ENCODE results near the gene GNL2.
A peak's percentile ranks its signal among the peaks of the same experiment; 100 is the strongest.
"Not testable (repeated sequence)": the region's sequence is repeated elsewhere in the genome, so short reads cannot be mapped to it uniquely, and the experiment has no call there.

GNL2 gene

DNA sequence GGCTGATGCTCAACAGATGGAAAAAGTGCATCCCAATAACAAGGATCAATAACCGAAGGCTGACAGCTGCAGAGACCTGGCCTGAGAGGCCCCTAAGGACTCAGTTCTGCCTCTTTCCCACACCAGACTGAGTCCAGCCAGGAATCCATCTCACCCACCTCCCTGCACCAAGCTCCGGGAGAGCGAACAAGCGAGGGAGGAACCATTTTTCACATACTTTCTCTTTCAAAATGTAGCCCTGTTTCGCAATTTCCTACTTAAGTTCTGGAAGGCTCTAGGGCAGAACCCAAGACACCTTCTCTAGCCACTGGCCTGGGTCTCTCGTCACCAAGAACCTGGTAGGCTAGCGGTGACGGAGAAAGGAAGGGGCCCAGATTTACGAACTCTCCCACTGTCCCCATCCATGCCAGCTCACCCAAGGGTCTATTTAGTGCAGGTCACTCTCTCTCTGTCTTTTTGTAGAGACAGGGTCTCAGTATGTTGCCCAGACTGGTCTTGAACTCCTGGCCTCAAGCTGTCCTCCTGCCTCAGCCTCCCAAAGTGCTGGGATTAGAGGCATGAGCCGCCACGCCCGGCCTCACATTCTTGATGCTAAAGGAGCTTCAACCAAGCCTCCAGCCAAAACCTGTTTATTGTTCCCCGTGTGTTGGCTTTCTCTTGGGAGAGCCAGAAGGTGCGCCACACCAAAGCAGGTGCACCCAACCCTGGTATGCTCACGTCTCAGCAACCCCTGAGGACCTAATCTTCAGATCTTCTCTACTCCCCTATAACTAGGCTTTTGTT is 10.9 kb upstream of the GNL2 start:
- no peak for DNase-seq

GRCh38 chr1:37605806-37606474 is 10.2 kb upstream of the GNL2 start:
- no peak for DNase-seq

DNA sequence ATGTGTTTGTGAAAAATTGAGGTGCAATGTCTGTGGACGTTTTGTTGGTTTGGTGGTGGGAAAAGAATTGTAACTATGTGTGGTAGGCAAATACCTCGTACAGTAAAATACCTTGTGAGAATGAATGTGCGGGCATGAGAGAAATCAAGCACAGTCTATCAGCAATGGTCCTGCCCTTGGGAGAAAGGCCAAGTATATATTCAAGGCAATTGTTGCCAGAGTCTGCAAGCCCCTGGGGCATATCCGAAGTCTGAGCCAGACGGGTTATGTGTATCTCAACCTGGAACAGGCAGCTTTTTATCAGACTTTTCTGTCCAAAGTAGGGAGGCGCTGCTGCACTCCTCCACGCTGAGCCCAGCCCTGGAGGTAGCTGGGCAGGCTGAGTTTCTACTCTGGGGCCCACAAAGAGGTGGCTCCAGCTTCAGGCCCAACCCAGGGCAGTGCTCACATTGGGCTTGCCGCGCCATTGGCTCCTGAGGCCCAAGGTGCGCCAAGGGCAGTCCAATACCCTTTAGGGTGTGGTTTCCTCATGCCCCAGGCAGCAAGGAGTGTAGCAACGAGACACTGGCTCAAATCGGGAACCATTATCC is 9.4 kb upstream of the GNL2 start:
- no peak for DNase-seq

DNA sequence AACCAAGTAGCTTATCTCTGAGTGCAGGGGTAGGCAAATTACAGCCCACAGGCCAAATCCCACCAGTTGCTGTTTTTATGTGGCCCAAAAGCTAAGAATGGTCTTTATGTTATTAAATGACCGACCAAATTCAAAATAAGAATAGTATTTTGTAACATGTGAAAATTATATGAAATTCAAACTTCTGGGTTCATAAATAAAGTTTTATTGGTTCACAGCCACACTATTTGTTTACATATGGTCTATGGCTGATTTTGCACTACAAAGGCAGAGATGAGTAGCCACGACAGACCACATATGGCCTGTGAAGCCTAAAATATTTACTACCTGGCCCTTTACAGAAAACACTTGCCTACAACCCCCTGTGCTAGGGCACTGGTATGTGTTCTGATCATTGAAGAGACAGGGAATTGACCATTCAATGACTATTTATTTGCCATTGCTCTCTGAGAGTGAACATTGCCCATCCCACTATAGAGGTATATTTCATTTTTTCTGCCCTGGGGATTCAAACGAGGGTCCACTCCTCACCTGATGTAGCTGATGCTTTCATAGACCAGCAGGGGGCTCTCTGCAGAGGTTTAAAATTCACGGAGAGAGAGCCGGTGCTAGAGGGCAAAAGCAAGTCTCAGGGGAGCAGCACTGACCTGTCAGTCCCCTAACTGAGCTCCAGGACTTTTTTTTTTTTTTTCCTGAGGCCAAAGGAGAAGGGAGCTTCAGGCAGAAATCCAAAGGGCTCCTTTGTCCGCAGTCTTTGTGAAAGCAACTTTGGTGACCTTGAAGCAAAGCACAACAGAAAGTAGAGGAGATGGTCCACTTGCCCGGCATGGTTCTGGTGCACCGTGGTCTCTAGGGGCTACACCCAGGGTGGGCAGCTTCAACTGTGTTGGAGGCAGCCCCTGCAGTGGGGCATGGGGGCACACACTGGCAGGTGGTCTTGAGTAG is 7.3 kb upstream of the GNL2 start:
- peak; percentile 64 for DNase-seq

DNA sequence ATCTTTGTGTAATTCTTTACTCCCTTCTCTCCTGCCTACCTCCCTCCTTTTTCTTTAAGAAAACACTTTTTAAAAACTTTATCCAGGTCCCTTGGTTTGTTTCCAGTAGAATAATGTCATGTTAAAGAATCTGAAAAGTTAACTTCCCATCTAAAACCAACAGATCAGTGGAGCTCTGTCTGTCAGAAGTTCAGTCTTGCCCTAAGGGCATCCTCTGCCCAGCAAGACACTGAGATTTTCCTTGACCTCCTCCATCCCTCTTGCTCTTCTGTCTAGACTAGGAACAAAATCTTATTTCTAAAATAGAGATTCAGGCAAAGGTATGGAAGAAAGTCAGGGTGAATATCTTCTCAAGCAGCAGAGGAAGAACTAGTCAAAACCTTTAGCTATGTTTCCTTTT is 5.7 kb upstream of the GNL2 start:
- no peak for DNase-seq

DNA sequence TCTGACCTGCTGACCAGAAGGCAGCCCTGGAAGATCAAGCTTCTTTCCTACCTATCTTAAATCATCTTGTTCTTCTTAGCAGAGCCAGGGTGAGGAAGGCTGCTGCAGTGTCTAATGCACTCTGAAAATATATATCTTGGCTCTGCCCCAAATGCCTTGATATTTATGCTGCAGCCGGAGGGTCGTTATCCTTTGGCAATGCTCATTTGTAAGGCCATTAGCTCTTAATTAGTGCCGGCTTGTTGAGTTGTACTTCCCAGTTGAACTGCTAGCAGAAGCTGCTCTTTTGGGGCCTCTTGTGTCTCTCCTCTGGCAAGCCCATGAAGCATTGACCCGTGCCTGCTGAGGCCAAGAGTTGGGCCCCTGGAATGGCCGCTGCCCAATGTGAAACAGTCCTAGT is 4.2 kb upstream of the GNL2 start:
- DNase-seq = no peak

- no peak for DNase-seq
Measured at GRCh38 chr1:37596182-37596667, 488 bp upstream of the GNL2 start.

DNA sequence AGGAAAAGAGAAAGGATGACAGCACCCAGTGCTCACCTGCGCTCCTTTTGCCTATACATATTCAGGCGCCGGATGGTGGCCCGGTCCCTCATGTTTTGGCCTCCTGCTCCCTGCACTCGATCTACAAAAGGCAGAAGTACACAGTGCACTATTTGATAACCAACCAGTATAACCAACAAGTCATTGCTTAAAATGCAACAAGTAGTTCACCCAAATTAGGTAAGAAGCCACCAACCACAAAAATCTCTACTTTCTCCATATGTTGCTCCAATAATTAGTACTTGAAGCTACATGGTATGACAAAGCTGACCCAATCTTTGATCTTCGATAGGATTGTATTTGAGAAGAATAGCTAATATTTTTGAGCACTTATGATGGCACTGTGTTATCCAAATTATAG is 2.0 kb downstream of the GNL2 start:
- DNase-seq = no peak

DNA sequence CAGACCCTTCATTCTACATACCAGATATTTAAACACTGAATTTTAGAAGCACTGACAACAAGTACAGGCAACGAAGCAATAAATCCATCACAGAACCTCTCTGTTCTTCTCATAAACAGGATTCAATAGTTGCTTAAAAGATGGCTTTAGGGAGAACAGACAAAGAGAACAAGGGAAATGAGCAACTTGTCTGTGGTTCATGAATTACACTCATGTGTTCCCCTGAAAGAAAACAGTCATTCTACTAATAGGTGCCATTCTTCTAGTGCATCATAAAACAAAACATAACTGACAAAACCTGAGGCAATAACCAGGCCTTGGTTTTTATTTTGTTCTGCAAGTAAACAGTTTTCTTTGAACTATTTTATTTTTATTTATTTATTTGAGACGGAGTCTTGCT is 6.8 kb downstream of the GNL2 start:
- DNase-seq = no peak

DNA sequence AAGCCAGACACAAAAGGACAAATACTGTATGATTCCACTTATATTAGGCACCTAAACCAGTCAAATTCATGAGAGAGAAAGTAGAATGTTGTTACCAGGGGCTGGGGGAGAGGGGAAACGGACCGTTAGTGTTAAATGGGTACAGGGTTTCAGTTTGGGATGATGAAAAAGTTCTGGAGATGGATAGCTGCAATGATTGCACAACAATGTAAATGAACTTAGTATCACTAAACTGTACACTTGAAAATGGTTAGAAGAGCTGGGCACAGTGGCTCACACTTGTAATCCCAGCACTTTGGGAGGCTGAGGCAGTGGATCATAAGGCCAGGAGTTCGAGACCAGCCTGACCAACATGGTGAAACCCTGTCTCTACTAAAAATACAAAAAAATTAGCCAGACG is 11.2 kb downstream of the GNL2 start:
- not testable (repeated sequence) for DNase-seq

- no peak for DNase-seq
Measured at GRCh38 chr1:37575692-37576091, 20.0 kb downstream of the GNL2 start.

DNA sequence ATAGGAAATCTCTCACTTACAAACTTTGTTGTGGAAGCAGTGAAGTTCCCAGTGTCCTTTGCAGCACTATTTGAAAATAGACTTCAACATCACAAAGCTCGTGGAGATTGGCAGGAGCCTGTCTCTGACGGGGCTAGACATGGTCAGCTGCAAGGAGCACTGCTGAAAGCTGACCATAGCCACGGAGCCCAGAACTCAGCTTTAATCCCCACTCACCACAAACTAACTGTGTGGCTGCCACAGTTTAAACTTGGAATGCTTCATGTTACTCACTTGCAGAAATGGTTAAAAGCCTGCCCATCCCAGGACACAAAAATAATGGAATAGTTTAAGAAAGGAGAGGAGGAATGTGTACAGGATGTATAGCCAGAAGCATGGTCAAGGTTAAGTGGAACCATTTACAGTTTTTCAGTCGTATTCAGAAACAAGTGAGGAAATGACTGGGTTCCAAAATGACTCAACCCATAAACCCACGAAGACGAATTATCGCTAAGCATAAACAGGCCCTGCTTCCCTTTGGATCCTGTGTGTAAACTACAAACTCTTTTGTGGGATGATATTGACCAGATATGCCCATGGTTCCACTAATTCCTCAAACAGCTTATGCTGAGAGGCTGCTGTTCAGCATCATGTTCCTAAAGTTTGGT is 20.8 kb downstream of the GNL2 start:
- DNase-seq = no peak

- no peak for DNase-seq
Measured at GRCh38 chr1:37570528-37571334, 25.0 kb downstream of the GNL2 start.

DNA sequence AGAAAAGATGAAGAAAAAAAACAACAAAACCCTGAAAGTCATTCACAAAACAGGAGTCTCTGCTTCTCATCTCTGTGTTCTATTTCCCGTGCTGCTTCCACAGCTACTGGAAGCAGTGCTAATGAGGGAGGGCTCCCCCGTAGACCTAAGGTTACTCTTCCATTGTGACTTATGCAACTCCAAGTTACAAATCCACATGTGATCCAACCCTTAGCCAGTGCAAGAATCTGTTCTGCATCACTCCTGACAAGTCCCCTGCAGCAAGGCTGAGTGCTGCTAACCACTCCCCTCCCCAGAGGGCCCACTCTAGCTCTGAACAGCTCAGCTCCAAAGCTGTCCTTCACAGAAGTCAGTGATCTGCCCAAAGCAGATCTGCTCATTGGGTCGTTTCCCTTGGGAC is 28.7 kb downstream of the GNL2 start:
- no peak for DNase-seq

DNA sequence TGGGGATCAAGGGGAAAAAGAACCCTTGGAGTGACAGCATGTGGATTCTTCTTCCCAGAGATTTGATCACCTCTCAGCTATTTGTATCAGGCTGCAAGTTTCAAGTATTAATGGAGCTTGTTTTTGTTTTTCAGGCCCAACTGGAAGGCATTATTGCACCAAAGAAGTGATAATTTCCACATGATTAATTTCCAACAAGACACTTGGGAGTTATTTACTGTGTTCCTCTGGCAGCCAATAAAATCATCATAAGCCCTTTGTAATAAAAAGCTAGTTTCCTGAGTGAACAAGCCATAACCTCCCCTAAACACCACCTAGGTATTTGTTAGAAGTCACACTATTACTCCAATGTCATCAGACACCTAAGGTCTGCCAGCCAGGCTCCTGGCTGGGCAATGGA is 30.8 kb downstream of the GNL2 start:
- DNase-seq = no peak

DNA sequence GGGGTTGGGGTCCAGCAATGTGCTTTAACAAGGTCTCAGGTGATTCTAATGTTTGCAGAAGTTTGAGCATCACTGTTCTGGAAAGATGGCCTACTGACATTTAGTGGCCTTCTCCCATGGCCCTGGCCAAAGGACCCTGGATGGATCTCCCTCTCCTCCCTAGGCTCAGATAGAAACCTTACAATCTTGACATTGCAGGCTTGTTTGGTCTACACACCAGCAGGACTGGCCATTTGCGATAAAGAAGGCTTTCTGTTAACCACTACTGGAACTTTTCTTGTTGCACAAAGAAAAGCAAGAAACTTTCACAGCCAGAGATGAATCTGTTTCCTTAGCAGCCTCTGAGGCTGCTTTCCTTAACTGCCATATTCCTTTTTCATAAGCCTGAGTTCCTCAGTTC is 32.8 kb downstream of the GNL2 start:
- DNase-seq = no peak

DNA sequence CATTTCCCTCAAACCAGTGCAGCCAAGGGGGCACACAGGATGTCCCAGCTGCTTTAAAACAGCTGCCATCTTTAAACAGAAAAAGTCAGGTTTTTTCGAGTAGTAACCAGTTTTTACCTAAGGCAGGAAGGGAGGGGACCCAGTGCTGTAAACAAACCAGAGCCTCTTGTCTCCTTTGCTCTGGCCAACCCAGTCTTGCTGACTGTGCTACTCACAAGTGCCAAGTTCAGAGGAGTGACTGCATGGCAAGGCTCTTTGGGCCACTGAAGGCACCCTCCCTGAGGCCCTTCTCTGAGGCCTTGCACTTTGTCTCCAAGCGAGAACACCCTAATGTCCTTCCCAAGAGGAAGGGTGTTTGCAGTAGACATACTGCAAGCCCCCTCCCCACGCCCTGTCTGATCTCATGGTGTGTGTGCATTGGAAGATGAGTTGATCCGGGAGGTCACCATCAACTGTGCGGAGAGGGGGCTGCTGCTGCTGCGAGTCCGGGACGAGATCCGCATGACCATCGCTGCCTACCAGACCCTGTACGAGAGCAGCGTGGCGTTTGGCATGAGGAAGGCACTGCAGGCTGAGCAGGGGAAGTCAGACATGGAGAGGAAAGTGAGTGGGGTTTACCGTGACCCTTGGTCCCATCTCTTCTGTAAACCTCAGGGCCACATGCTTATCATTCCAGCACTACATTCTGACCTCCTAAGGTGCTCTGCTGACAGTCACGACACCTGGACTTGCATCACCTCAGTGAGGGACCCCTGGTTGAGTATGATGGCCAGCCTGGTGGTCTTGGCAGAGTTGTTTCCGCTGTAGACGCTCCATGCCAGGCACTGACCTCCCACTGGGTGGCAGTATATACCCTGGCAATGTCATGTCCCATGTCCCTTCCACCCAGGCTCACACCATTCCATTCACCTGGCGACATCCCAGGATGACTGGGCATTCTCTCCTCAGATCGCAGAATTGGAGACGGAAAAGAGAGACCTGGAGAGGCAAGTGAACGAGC is 34.3 kb downstream of the GNL2 start:
- peak; percentile 38 for DNase-seq

DNA sequence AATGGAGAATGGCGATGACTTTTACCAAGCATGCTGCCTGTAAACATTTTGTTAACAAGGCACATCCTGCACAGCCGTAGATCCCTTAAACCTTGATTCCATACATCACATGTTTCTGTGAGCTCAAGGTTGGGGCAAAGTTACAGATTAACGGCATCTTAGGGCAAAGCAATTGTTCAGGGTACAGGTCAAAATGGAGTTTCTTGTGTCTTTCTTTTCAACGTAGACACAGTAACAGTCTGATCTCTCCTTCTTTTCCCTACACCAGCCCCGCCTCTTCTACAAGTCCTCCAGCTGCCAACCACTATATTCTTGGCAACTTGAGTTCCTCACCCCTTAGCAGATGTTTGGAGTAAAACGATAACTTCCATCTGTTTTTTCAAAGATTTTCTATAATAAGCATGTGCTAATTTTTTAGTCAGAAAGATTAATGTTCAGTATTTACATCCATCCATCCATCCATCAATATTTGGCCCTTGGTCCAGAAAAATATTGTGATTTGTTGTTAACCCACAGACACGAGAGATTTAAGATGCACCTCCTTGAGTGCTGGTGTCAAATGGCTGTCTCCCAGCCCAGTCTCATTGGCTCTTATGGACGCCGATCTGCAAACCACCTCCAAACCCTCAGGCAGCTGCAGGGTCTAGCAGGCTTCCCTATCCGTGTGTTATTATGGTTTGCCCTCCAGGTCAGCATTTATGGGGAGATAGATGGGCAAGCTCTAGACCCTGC is 35.2 kb downstream of the GNL2 start:
- no peak for DNase-seq

DNA sequence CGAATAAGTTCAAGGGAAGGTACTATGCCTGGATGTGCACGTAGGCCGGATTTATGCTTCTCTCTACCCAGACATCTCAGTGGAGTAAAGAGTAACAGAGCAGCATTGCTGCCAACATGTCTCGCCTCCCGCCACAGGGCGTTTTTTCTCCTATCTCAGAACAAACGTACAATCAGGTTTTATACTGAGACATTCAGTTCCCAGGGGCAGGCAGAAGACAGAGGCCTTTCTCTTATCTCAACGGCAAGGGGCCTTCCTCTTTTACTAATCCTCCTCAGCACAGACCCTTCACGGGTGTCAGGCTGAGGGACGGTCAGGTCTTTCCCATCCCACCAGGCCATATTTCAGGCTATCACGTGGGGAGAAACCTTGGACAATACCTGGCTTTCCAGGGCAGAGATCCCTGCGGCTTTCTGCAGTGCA is 35.8 kb downstream of the GNL2 start:
- DNase-seq = not testable (repeated sequence)

DNA sequence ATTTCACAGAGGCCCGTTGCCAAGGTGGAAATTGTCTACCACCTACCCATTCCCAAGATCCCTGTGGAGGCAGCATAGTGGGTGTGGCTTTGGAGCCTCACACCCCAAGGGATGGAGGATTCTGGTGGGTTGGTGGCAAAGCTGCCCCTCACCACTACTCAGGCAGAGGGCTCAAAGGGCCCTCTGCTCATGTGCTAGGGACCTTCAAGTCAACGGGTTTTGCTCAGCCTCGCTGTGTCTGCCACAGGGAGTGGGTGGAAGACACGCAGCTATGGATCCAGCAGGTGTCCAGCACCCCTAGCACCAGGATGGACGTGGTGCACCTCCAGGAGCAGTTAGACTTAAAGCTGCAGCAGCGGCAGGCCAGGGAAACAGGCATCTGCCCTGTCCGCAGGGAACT is 36.7 kb downstream of the GNL2 start:
- no peak for DNase-seq
